ENCODE data around the gene LYPD5. TPM values are rescaled to one million over a fixed set of nuclear protein-coding genes. Genes with fewer than 3 reads are reported as not detected.
A peak's percentile ranks its signal among the peaks of the same experiment; 100 is the strongest.

LYPD5 gene
- total RNA-seq, 1 experiment from 2014 or later: 0.87 TPM

DNA sequence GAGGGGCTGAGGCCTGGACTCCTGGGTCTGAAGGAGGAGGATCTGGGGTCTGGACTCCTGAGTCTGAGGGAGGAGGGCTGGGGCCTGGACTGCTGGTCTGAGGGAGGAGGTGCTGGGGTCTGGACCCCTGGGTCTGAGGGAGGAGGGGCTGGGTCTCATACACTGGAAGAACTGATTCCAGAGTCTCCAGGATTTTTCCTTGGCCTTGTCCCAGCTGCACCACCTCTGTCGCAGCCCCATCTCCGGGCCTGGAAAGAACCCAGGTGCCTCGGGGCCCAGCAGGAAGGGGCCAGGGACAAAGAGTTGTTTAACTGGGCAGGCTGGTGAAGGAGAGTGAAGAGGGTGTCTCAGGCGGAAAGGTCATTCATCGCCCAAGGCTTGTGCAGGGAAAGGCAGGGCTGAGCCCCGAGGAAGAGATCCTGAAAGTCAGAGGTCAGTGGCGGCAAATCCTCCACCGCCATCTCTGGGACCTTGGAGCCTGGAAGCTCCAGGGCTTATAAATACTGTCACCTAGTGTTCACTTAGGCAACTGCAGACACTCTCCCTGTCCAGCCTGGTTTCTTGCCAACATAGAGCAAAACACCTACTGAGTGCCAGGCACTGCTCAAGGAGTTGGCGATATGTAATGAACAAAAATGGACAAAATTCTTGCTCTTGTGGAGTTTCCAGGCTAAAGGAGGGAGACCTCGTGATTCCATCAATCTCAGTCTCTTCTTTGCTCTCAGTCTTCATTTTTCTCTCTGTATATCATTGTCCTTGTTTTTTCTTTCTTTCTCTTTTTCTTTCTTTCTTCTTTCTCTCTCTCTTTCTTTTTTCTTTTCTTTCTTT lies 17.1 kb downstream of the LYPD5 start:
- no peaks in the 10 kb centered on the region for H3K9me3 ChIP-seq (ENCODE audit: control insufficient read depth, insufficient read depth, low read depth, low read length)
- ATAC-seq (peak; percentile 72), DNase-seq (ENCODE audit: low read depth, low spot score) (peak; percentile 80)
- H3K4me3 ChIP-seq (ENCODE audit: low read depth in 2 of 2, low read length in 2 of 2): no peak overlapping the region; a peak in 1 of 4 replicates
- in situ Hi-C loops (cut with HindIII; ENCODE audit: low pct_unique_long_range_greater_than_20kb, low sequenced_read_pairs) (no loop called here), intact Hi-C loops (cut with micrococcal nuclease; ENCODE audit: unreplicated experiment) (no loop called here)
- no TSS peak for BruUV-seq (replicated peaks)
- TF ChIP-seq TCF7L2 (IDR thresholded peaks at IDR 0.05; ENCODE audit: low read depth, low read length): 0 out of 2 replicates have a peak, but pooled peaks have one; percentile 29
- TF ChIP-seq, protein P1, sequence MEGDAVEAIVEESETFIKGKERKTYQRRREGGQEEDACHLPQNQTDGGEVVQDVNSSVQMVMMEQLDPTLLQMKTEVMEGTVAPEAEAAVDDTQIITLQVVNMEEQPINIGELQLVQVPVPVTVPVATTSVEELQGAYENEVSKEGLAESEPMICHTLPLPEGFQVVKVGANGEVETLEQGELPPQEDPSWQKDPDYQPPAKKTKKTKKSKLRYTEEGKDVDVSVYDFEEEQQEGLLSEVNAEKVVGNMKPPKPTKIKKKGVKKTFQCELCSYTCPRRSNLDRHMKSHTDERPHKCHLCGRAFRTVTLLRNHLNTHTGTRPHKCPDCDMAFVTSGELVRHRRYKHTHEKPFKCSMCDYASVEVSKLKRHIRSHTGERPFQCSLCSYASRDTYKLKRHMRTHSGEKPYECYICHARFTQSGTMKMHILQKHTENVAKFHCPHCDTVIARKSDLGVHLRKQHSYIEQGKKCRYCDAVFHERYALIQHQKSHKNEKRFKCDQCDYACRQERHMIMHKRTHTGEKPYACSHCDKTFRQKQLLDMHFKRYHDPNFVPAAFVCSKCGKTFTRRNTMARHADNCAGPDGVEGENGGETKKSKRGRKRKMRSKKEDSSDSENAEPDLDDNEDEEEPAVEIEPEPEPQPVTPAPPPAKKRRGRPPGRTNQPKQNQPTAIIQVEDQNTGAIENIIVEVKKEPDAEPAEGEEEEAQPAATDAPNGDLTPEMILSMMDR (IDR thresholded peaks at IDR 0.05): peak; percentile 97
- TF ChIP-seq, protein P2, sequence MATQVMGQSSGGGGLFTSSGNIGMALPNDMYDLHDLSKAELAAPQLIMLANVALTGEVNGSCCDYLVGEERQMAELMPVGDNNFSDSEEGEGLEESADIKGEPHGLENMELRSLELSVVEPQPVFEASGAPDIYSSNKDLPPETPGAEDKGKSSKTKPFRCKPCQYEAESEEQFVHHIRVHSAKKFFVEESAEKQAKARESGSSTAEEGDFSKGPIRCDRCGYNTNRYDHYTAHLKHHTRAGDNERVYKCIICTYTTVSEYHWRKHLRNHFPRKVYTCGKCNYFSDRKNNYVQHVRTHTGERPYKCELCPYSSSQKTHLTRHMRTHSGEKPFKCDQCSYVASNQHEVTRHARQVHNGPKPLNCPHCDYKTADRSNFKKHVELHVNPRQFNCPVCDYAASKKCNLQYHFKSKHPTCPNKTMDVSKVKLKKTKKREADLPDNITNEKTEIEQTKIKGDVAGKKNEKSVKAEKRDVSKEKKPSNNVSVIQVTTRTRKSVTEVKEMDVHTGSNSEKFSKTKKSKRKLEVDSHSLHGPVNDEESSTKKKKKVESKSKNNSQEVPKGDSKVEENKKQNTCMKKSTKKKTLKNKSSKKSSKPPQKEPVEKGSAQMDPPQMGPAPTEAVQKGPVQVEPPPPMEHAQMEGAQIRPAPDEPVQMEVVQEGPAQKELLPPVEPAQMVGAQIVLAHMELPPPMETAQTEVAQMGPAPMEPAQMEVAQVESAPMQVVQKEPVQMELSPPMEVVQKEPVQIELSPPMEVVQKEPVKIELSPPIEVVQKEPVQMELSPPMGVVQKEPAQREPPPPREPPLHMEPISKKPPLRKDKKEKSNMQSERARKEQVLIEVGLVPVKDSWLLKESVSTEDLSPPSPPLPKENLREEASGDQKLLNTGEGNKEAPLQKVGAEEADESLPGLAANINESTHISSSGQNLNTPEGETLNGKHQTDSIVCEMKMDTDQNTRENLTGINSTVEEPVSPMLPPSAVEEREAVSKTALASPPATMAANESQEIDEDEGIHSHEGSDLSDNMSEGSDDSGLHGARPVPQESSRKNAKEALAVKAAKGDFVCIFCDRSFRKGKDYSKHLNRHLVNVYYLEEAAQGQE (IDR thresholded peaks at IDR 0.05; ENCODE audit: insufficient read depth in 1 of 2, low read depth in 2 of 2, low read length in 1 of 2): no peak; a peak in 1 of 4 replicates
- TF ChIP-seq POLR2AphosphoS5 (IDR thresholded peaks at IDR 0.05; ENCODE audit: low read depth, low read length): peak; percentile 52; the same call in 1 of the 2 replicates
- peaks cover 39% of the 10 kb centered on the region for H3K4me1 ChIP-seq (ENCODE audit: control insufficient read depth, insufficient read depth, low read length)
- no peaks in the 10 kb centered on the region for H3K27me3 ChIP-seq (ENCODE audit: control insufficient read depth, insufficient read depth, low read length)
- H3K36me3 ChIP-seq (ENCODE audit: control insufficient read depth, insufficient read depth, low read length): no peaks in the 10 kb centered on the region; the same call in 1 of the 2 replicates
- POLR2A ChIA-PET: no interaction called here
- peak overlapping the region; percentile 98 for H3K27ac ChIP-seq (ENCODE audit: low read length)
- CTCF ChIA-PET: interaction anchor here (0.7 to 1.5 kb wide), 2 partner anchors 30 to 40 kb away, joined by 3 to 5 read pairs; partner anchors contain the start of gene SMG9

DNA sequence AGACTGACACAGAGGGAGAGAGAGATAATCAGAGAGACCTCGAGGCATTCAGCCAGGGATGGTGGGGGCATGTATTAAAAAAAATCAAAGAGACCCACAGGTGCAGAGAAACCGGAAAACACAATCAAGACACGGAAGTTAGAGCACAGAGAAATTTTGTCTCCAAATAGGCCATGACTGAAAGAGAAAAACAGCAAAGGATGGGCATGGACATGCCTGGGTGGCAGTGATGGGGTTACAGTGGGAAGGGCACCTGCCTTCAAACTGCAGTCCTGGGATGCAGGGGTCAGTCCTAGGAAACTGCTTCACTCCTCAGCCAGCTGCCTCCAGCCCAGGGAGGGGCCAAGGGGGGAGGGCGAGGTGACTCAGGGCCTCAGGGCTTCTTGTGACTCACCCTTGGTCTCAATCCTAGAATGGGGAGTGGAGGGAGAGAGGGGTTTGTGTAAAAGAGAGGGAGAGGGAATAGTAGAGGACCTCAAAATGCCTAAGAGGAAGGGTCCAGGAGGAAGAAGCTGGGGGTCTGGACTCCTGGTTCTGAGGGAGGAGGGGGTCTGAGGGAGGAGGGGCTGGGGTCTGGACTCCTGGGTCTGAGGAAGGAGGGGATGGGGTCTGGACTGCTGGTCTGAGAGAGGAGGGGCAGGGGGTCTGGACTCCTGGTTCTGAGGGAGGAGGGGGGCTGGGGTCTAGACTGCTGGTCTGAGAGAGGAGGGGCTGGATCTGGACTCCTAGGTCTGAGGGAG lies 17.8 kb downstream of the LYPD5 start:
- Histone ChIP-seq H3K4me3 (ENCODE audit: low read depth in 2 of 2, low read length in 2 of 2) (peak overlapping the region; percentile 11 to 40; a peak in 3 of 4 replicates), H3K9me3 (ENCODE audit: control insufficient read depth, insufficient read depth, low read depth, low read length) (no peaks in the 10 kb centered on the region), H3K36me3 (ENCODE audit: control insufficient read depth, insufficient read depth, low read length) (no peaks in the 10 kb centered on the region; the same call in 1 of the 2 replicates), H3K27me3 (ENCODE audit: control insufficient read depth, insufficient read depth, low read length) (no peaks in the 10 kb centered on the region), H3K27ac (ENCODE audit: low read length) (peak overlapping the region; percentile 98), H3K4me1 (ENCODE audit: control insufficient read depth, insufficient read depth, low read length) (peaks cover 45% of the 10 kb centered on the region)
- ATAC-seq (peak; percentile 82), DNase-seq (ENCODE audit: low read depth, low spot score) (no peak)
- TF ChIP-seq TCF7L2 (IDR thresholded peaks at IDR 0.05; ENCODE audit: low read depth, low read length) (no peak), POLR2AphosphoS5 (IDR thresholded peaks at IDR 0.05; ENCODE audit: low read depth, low read length) (no peak; the same call in 1 of the 2 replicates)
- TF ChIP-seq, protein P2 (IDR thresholded peaks at IDR 0.05; ENCODE audit: insufficient read depth in 1 of 2, low read depth in 2 of 2, low read length in 1 of 2): no peak
- TF ChIP-seq, protein P1 (IDR thresholded peaks at IDR 0.05): no peak
- POLR2A ChIA-PET: interaction anchor here (0.6 kb wide), 1 partner anchor 61 kb away, joined by 3 read pairs; no protein-coding TSS in a partner anchor
- CTCF ChIA-PET: interaction anchor here (0.7 to 1.5 kb wide), 2 partner anchors 30 to 39 kb away, joined by 3 to 5 read pairs; partner anchors contain the start of gene SMG9
- intact Hi-C loops (cut with micrococcal nuclease; ENCODE audit: unreplicated experiment): no loop called here
- in situ Hi-C loops (cut with HindIII; ENCODE audit: low pct_unique_long_range_greater_than_20kb, low sequenced_read_pairs): no loop called here
- no TSS peak for BruUV-seq (replicated peaks)
